ENCODE results near the gene STX17. TPM values are rescaled to one million over a fixed set of nuclear protein-coding genes. Genes with fewer than 3 reads are reported as not detected.

The STX17 gene
- total and polyA plus RNA-seq, 10 donors: 3.1 to 52.1 (median 39.9) TPM

GRCh38 chr9:100012279-100012678 is 105.8 kb downstream of the STX17 start:
- Histone ChIP-seq H3K4me3 (no peak overlapping the region), H3K27ac (no peak overlapping the region), H3K27me3 (replicated peaks in 1 of 7) (no peaks in the 10 kb centered on the region), H3K4me1 (no peaks in the 10 kb centered on the region), H3K36me3 (peaks cover 0 to 86% (median 47%) of the 10 kb centered on the region in 6 donors), H3K9me3 (peaks cover 0 to 15% (median 12%) of the 10 kb centered on the region in 8 donors)
- TF ChIP-seq POLR2AphosphoS5 (IDR thresholded peaks at IDR 0.05) (no peak), CTCF (IDR thresholded peaks at IDR 0.05 in 8 of 11, conservative IDR thresholded peaks at IDR 0.05 in 3 of 11) (no peak), POLR2A (IDR thresholded peaks at IDR 0.05) (no peak)
- DNase-seq: no peak
- intact Hi-C loops (cut with DNase I; ENCODE audit: low total_unique reads): loop anchor here (5.0 kb wide), 1 partner anchor 205 kb away; no protein-coding TSS in a partner anchor

DNA sequence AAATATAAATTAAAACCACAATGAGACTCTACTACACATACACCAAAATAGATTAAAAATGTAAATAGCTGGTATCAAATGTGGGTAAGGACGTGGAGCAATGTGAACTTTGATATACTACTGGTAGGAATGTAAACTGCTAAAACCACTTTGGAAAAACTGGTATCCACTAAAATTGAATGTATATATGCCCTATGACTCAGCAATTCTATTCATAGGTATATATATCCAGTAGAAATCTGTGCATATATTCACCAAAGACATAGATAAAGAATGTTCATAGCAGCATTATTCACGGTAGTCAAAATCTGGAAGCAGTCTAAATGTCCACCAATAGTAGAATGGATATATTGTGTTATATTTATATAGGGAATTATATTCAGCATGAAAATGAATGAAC is 107.1 kb downstream of the STX17 start:
- DNase-seq: no peak
- Histone ChIP-seq H3K4me1 (no peaks in the 10 kb centered on the region), H3K36me3 (peaks cover 0 to 95% (median 52%) of the 10 kb centered on the region in 6 donors), H3K9me3 (peaks cover 0 to 15% (median 12%) of the 10 kb centered on the region in 8 donors), H3K27me3 (replicated peaks in 1 of 7) (no peaks in the 10 kb centered on the region), H3K27ac (no peak overlapping the region), H3K4me3 (no peak overlapping the region)
- 88 to 98% (median 93%) methylated on average over 2 of the region's 2 CpGs for WGBS, 5 donors
- TF ChIP-seq CTCF (IDR thresholded peaks at IDR 0.05 in 8 of 11, conservative IDR thresholded peaks at IDR 0.05 in 3 of 11): no peak
- TF ChIP-seq POLR2AphosphoS5 (IDR thresholded peaks at IDR 0.05): no peak
- TF ChIP-seq POLR2A (IDR thresholded peaks at IDR 0.05): no peak
- intact Hi-C loops (cut with DNase I; ENCODE audit: low total_unique reads): loop anchor here (5.0 kb wide), 1 partner anchor 206 kb away; no protein-coding TSS in a partner anchor

DNA sequence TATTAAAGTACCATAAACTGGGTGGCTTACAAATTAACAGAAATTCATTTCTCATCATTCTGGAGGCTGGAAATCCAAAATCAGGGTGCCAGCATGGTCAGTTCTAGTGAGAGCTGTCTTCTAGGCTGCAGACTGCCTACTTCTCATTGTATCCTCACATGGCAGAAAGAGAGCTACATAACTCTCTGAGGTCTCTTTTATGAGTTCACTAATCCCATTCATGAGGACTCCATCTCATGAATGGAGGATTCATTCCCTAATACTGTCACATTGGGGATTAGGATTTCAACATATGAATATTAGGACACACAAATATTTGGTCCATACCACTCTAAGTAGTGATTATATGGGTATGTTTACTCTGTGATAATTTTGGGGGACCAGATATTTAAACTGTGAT is 108.4 kb downstream of the STX17 start:
- intact Hi-C loops (cut with DNase I; ENCODE audit: low total_unique reads): loop anchor here (5.0 kb wide), 1 partner anchor 208 kb away; no protein-coding TSS in a partner anchor
- no peak for DNase-seq
- H3K9me3 ChIP-seq: peaks cover 0 to 15% (median 12%) of the 10 kb centered on the region in 8 donors
- H3K4me1 ChIP-seq: no peaks in the 10 kb centered on the region
- H3K27ac ChIP-seq: no peak overlapping the region
- TF ChIP-seq CTCF (IDR thresholded peaks at IDR 0.05 in 8 of 11, conservative IDR thresholded peaks at IDR 0.05 in 3 of 11) (no peak), POLR2AphosphoS5 (IDR thresholded peaks at IDR 0.05) (no peak), POLR2A (IDR thresholded peaks at IDR 0.05) (no peak)
- no peaks in the 10 kb centered on the region for H3K27me3 ChIP-seq (replicated peaks in 1 of 7)
- no peak overlapping the region for H3K4me3 ChIP-seq
- peaks cover 0 to 98% (median 55%) of the 10 kb centered on the region in 6 donors for H3K36me3 ChIP-seq

DNA sequence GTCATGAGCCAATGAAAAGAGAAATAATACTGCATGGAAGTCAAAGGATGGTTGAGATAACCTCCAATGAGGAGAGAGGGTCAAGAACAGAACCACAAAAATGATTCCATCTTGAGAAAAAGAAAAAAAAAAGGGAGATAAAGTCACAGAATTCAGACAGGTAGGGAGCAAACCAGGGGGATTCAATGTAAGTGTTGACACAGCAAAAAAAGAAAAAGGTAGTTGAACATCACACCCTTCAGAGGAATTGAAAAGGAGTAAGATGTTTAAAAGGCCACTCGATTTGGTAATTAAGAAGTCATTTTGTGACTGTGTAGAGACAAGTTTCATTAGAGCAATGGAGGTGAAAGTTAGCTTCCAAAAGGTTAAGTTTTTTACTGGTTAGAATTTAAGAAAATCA is 113.1 kb downstream of the STX17 start:
- Histone ChIP-seq H3K9me3 (peaks cover 0 to 2% (median 0%) of the 10 kb centered on the region in 8 donors), H3K4me1 (no peaks in the 10 kb centered on the region), H3K27ac (no peak overlapping the region), H3K27me3 (replicated peaks in 1 of 7) (no peaks in the 10 kb centered on the region), H3K36me3 (peaks cover 0 to 74% (median 37%) of the 10 kb centered on the region in 6 donors), H3K4me3 (no peak overlapping the region)
- TF ChIP-seq POLR2A (IDR thresholded peaks at IDR 0.05) (no peak), CTCF (IDR thresholded peaks at IDR 0.05 in 8 of 11, conservative IDR thresholded peaks at IDR 0.05 in 3 of 11) (no peak), POLR2AphosphoS5 (IDR thresholded peaks at IDR 0.05) (no peak)
- DNase-seq: no peak
- intact Hi-C loops (cut with DNase I; ENCODE audit: low total_unique reads): no loop called here
- 89 to 97% (median 94%) methylated on average over 1 of the region's 1 CpG for WGBS, 5 donors

Other genes with a start within 250 kb of the STX17 start
- 1 to 10 TPM in 5 of 7 donors, under 1 TPM in 2; 0.32 to 6.7 (median 2.8) TPM for gene NR4A3, start 84.8 kb upstream of the STX17 start, total RNA-seq
- gene NR4A3, start 84.8 kb upstream of the STX17 start, polyA plus RNA-seq: 1 to 10 TPM; 1.1 to 1.8 (median 1.2) TPM
- gene ERP44, start 192.3 kb downstream of the STX17 start, total RNA-seq: 10 to 100 TPM; 16.5 to 21.4 (median 20.8) TPM
- gene ERP44, start 192.3 kb downstream of the STX17 start, polyA plus RNA-seq: 10 to 100 TPM in 2 of 3 donors, 1 to 10 TPM in 1; 9.5 to 13.9 (median 10.1) TPM
- 10 to 100 TPM; 18.2 to 49.5 (median 28.4) TPM for gene INVS, start 192.6 kb downstream of the STX17 start, total RNA-seq
- 1 to 10 TPM; 3.0 to 4.2 (median 3.7) TPM for gene INVS, start 192.6 kb downstream of the STX17 start, polyA plus RNA-seq

All from spleen (tissue), 11 donors.